Measurements from ENCODE around the gene LBX1.

Gene LBX1

GRCh38 chr10:101244321-101245050 is 15.2 kb upstream of the LBX1 start:
- DNase-seq (ENCODE audit: low read depth in 2 of 2), result no peak

GRCh38 chr10:101241840-101242707 is 12.8 kb upstream of the LBX1 start:
- DNase-seq (ENCODE audit: low read depth in 2 of 2), result no peak

GRCh38 chr10:101238732-101239105 is 9.5 kb upstream of the LBX1 start:
- DNase-seq (ENCODE audit: low read depth in 2 of 2), result no peak

GRCh38 chr10:101237982-101238731 is 8.9 kb upstream of the LBX1 start:
- no peak for DNase-seq (ENCODE audit: low read depth in 2 of 2)

- no peak for DNase-seq (ENCODE audit: low read depth in 2 of 2)
Measured at GRCh38 chr10:101237081-101237981, 8.1 kb upstream of the LBX1 start.

- no peak for DNase-seq (ENCODE audit: low read depth in 2 of 2)
Measured at GRCh38 chr10:101236376-101237080, 7.3 kb upstream of the LBX1 start.

- DNase-seq (ENCODE audit: low read depth in 2 of 2), result no peak
Measured at GRCh38 chr10:101235766-101236165, 6.5 kb upstream of the LBX1 start.

- DNase-seq (ENCODE audit: low read depth in 2 of 2), result no peak
Measured at GRCh38 chr10:101234333-101234732, 5.1 kb upstream of the LBX1 start.

GRCh38 chr10:101233863-101234262 is 4.6 kb upstream of the LBX1 start:
- DNase-seq (ENCODE audit: low read depth in 2 of 2), result no peak

GRCh38 chr10:101233443-101233842 is 4.2 kb upstream of the LBX1 start:
- DNase-seq (ENCODE audit: low read depth in 2 of 2), result no peak

GRCh38 chr10:101231912-101232689 is 2.8 kb upstream of the LBX1 start:
- DNase-seq (ENCODE audit: low read depth in 2 of 2), result no peak

GRCh38 chr10:101231092-101231491 is 1.8 kb upstream of the LBX1 start:
- DNase-seq (ENCODE audit: low read depth in 2 of 2), result no peak

- no peak for DNase-seq (ENCODE audit: low read depth in 2 of 2)
Measured at GRCh38 chr10:101230183-101230917, 1.1 kb upstream of the LBX1 start.

- DNase-seq (ENCODE audit: low read depth in 2 of 2), result no peak
Measured at GRCh38 chr10:101228966-101229265, 347 bp downstream of the LBX1 start.

- DNase-seq (ENCODE audit: low read depth in 2 of 2), result no peak
Measured at GRCh38 chr10:101228153-101228965, 904 bp downstream of the LBX1 start.

- no peak for DNase-seq (ENCODE audit: low read depth in 2 of 2)
Measured at GRCh38 chr10:101227429-101228152, 1.7 kb downstream of the LBX1 start.

- DNase-seq (ENCODE audit: low read depth in 2 of 2), result no peak
Measured at GRCh38 chr10:101226491-101227428, 2.5 kb downstream of the LBX1 start.

All from stimulated activated CD4-positive, alpha-beta T cell treated with anti-CD3 and anti-CD28 coated beads, Interleukin-4, amount 100 ng/mL, for 48 hours (primary cell).